ENCODE results near the gene RDH13.
"Not testable (repeated sequence)": the region's sequence is repeated elsewhere in the genome, so short reads cannot be mapped to it uniquely, and the experiment has no call there.

The RDH13 gene

DNA sequence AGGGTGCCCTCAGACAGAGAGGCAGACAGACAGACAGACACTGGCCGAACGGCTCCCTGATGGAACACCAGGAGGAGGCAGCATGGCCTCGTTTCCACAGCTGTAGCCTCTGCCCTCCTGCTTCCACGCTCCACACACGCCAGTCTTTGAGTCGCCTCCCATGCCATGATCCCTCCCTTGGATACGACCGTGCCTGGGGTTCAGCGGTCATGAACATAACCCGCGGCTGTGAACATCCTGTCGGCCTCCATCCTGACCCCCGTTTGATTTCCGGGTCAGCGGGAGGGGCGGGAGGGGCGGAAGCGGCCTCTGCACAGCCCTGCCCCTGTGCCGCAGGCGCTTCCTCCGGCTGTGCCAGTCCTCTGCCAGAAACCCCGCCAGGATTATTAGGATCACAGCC is 48.2 kb downstream of the RDH13 start:
- ATAC-seq (no peak), DNase-seq (no peak)

- no peak for ATAC-seq
- DNase-seq: no peak
Measured at GRCh38 chr19:55013596-55013995, 49.4 kb downstream of the RDH13 start.

- DNase-seq (no peak), ATAC-seq (no peak)
Measured at GRCh38 chr19:55012306-55012705, 50.6 kb downstream of the RDH13 start.

DNA sequence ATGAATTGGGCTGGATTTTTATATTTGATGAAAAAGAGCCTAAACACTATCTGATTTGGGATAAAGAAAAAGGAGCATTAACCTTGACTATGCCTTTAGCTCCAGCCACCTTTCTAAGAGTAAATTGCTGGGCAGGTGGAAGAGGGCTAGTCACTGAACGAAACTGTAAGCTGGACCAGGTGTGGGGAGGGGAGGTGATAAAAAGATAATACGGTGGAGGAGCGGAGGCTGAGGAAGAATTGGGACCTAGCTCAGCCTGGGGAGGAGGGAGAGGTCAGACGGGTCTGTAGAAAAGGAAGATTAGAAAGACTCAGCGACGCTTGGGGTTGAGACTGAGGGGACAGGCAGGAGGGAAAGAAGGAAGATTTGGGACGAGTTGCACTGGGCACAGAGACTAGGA is 52.4 kb downstream of the RDH13 start:
- not testable (repeated sequence) for ATAC-seq, DNase-seq

DNA sequence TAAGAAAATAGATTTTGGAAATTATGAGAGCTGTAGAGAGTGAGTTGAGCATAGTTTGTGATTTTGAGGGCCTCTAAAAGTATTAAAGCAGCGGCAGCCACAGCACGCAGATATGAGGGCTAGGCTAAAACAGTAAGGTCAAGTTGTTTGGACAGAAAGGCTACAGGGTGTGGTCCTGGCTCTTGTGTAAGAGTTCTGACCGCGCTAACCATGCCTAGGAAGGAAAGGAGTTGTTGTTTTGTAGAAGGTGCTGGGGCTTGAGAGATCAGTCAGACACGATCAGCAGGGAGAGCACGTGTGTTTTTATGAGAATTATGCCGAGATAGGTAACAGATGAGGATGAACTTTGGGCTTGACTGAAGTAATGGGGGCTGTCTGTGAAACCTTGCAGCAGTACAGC is 54.2 kb downstream of the RDH13 start:
- not testable (repeated sequence) for ATAC-seq, DNase-seq

GRCh38 chr19:55008189-55008588 is 54.8 kb downstream of the RDH13 start:
- not testable (repeated sequence) for DNase-seq, ATAC-seq

GRCh38 chr19:55007537-55007936 is 55.4 kb downstream of the RDH13 start:
- not testable (repeated sequence) for ATAC-seq, DNase-seq

- not testable (repeated sequence) for DNase-seq, ATAC-seq
Measured at GRCh38 chr19:55006795-55007194, 56.2 kb downstream of the RDH13 start.

DNA sequence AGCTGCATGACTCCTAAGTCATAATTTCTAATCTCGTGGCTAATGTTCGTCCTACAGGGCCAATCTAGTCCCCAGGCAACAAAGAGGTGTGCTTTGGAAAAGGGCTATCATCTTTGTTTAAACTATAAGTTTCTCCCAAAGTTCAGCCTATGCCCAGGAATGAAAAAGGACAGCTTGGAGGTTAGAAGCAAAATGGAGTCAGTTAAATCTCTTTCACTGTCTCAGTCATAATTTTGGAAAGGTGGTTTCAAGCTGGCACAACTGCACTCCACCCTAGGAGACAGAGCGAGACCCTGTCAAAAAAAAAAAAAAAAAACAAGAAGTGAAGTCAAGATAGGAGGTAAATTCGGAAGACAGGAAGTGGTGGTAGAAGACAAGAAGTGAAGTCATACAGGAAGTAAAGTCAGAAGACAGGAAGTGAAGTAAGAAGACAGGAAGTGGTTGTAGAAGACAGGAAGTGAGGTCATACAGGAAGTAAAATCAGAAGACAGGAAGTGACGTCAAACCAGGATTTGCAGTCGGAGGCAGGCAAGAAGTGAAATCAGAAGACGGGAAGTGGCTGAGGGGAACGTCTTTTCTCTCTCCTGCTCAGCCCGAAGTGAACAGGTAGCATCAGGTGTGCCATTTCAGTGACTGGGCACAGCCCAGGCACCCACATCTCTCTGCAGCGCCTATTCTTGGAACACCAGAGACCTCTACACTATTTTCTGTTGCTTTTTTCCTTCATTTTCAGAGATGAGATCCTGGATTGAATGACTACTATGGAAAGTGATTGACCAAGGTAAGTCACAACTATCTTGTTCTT is 57.1 kb downstream of the RDH13 start:
- ATAC-seq: peak; percentile 85
- DNase-seq: peak; percentile 29

DNA sequence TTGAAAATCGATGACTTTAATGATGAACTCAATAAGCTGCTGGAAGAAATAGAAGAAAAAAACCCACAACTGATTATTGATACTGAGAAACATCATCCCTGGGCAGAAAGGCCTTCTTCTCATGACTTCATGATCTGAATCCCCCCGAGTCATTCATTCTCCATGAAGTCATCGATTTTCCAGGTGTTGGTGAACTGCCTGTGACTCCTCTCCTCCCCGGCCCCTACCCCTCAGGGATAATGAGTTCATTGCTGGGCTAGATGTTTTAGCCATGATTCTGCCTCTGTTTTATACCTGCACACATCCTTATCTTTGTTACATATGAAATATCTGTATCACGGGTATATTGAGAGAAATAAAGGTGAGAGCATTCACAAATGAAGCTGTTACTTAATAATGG is 62.2 kb downstream of the RDH13 start:
- DNase-seq (no peak), ATAC-seq (no peak)

- not testable (repeated sequence) for DNase-seq, ATAC-seq
Measured at GRCh38 chr19:54998751-54999239, 64.2 kb downstream of the RDH13 start.

- DNase-seq (no peak), ATAC-seq (no peak)
Measured at GRCh38 chr19:54995561-54995960, 67.4 kb downstream of the RDH13 start.
